ENCODE data around the gene TRIP4. TPM values are rescaled to one million over a fixed set of nuclear protein-coding genes. Genes with fewer than 3 reads are reported as not detected.

The TRIP4 gene
- total and polyA plus RNA-seq, 2 of the 8 experiments (the other 6 are each of a cell fraction or from before 2014, with no cell fraction given): 6.2 to 18.9 TPM

DNA sequence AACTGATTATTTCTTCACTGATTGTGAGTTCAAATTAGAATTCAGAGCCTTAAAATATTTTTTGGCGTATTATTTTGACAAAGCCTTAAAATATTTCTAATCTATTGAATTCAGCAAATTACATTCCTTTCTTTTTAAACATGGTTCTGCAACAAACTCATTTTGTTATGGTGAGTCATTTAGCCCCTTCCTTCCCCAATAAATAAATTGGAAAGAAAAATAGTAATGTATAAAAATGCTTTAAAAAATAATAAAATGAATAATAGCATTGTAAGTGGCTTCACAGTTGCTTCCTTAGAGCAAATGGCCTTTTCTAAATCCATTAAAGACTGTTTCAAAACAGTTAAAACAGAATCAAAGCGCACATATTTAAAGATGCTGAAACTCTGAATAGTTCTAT is 43.8 kb upstream of the TRIP4 start (continued):
- TF ChIP-seq, protein P1, sequence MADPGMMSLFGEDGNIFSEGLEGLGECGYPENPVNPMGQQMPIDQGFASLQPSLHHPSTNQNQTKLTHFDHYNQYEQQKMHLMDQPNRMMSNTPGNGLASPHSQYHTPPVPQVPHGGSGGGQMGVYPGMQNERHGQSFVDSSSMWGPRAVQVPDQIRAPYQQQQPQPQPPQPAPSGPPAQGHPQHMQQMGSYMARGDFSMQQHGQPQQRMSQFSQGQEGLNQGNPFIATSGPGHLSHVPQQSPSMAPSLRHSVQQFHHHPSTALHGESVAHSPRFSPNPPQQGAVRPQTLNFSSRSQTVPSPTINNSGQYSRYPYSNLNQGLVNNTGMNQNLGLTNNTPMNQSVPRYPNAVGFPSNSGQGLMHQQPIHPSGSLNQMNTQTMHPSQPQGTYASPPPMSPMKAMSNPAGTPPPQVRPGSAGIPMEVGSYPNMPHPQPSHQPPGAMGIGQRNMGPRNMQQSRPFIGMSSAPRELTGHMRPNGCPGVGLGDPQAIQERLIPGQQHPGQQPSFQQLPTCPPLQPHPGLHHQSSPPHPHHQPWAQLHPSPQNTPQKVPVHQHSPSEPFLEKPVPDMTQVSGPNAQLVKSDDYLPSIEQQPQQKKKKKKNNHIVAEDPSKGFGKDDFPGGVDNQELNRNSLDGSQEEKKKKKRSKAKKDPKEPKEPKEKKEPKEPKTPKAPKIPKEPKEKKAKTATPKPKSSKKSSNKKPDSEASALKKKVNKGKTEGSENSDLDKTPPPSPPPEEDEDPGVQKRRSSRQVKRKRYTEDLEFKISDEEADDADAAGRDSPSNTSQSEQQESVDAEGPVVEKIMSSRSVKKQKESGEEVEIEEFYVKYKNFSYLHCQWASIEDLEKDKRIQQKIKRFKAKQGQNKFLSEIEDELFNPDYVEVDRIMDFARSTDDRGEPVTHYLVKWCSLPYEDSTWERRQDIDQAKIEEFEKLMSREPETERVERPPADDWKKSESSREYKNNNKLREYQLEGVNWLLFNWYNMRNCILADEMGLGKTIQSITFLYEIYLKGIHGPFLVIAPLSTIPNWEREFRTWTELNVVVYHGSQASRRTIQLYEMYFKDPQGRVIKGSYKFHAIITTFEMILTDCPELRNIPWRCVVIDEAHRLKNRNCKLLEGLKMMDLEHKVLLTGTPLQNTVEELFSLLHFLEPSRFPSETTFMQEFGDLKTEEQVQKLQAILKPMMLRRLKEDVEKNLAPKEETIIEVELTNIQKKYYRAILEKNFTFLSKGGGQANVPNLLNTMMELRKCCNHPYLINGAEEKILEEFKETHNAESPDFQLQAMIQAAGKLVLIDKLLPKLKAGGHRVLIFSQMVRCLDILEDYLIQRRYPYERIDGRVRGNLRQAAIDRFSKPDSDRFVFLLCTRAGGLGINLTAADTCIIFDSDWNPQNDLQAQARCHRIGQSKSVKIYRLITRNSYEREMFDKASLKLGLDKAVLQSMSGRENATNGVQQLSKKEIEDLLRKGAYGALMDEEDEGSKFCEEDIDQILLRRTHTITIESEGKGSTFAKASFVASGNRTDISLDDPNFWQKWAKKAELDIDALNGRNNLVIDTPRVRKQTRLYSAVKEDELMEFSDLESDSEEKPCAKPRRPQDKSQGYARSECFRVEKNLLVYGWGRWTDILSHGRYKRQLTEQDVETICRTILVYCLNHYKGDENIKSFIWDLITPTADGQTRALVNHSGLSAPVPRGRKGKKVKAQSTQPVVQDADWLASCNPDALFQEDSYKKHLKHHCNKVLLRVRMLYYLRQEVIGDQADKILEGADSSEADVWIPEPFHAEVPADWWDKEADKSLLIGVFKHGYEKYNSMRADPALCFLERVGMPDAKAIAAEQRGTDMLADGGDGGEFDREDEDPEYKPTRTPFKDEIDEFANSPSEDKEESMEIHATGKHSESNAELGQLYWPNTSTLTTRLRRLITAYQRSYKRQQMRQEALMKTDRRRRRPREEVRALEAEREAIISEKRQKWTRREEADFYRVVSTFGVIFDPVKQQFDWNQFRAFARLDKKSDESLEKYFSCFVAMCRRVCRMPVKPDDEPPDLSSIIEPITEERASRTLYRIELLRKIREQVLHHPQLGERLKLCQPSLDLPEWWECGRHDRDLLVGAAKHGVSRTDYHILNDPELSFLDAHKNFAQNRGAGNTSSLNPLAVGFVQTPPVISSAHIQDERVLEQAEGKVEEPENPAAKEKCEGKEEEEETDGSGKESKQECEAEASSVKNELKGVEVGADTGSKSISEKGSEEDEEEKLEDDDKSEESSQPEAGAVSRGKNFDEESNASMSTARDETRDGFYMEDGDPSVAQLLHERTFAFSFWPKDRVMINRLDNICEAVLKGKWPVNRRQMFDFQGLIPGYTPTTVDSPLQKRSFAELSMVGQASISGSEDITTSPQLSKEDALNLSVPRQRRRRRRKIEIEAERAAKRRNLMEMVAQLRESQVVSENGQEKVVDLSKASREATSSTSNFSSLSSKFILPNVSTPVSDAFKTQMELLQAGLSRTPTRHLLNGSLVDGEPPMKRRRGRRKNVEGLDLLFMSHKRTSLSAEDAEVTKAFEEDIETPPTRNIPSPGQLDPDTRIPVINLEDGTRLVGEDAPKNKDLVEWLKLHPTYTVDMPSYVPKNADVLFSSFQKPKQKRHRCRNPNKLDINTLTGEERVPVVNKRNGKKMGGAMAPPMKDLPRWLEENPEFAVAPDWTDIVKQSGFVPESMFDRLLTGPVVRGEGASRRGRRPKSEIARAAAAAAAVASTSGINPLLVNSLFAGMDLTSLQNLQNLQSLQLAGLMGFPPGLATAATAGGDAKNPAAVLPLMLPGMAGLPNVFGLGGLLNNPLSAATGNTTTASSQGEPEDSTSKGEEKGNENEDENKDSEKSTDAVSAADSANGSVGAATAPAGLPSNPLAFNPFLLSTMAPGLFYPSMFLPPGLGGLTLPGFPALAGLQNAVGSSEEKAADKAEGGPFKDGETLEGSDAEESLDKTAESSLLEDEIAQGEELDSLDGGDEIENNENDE (IDR thresholded peaks at IDR 0.05; ENCODE audit: insufficient replicate concordance, low read length): no peak
- no peak for TF ChIP-seq POU5F1 (IDR thresholded peaks at IDR 0.05; ENCODE audit: low read depth, low read length)
- no peak for TF ChIP-seq TCF12 (IDR thresholded peaks at IDR 0.05; ENCODE audit: low read depth, low read length)
- TF ChIP-seq PHF8 (conservative IDR thresholded peaks at IDR 0.05; ENCODE audit: low read depth, low read length): no peak
- no peak for TF ChIP-seq BRCA1 (IDR thresholded peaks at IDR 0.05; ENCODE audit: low read depth, low read length)
- no peak for TF ChIP-seq SIX5 (IDR thresholded peaks at IDR 0.05; ENCODE audit: low read depth, low read length)
- TF ChIP-seq BACH1 (IDR thresholded peaks at IDR 0.05; ENCODE audit: low read length): no peak
- TF ChIP-seq RAD21 (IDR thresholded peaks at IDR 0.05 in 1 of 2, conservative IDR thresholded peaks at IDR 0.05 in 1 of 2; ENCODE audit: low read depth in 2 of 2, low read length in 2 of 2): no peak
